ENCODE measurements around the gene SVIL.

Gene SVIL

GRCh38 chr10:29634105-29634504 lies 666 bp downstream of the SVIL start:
- H4K20me1 ChIP-seq (ENCODE audit: insufficient read depth, low read length, poor library complexity, severe bottlenecking): no peaks in the 10 kb centered on the region
- H3K9me3 ChIP-seq (ENCODE audit: insufficient read depth, low read depth, low read length): no peaks in the 10 kb centered on the region
- no peak overlapping the region for H2AFZ ChIP-seq (ENCODE audit: low read length)
- peaks cover 15% of the 10 kb centered on the region for H3K4me1 ChIP-seq (ENCODE audit: insufficient read depth, low read length, poor library complexity, severe bottlenecking)
- no peak for TF ChIP-seq EZH2phosphoT487 (IDR thresholded peaks at IDR 0.05; ENCODE audit: borderline replicate concordance)
- no peak for TF ChIP-seq CTCF (conservative IDR thresholded peaks at IDR 0.05; ENCODE audit: low read length)
- 0 out of 2 replicates have a peak, but pooled peaks cover 7% of the 10 kb centered on the region for H3K36me3 ChIP-seq (ENCODE audit: insufficient read depth, low read length)
- no peak overlapping the region for H3K9ac ChIP-seq (ENCODE audit: low read depth, low read length, poor library complexity, severe bottlenecking)
- no peaks in the 10 kb centered on the region for H3K27me3 ChIP-seq (ENCODE audit: insufficient read depth, low read length, poor library complexity, severe bottlenecking)
- no peaks in the 10 kb centered on the region for H3F3A ChIP-seq (ENCODE audit: low read depth)
- no peaks in the 10 kb centered on the region for H3K79me2 ChIP-seq (ENCODE audit: insufficient read depth, low read length)
- H3K4me3 ChIP-seq (ENCODE audit: low read length, poor library complexity, severe bottlenecking): no peak overlapping the region
- H3K9me2 ChIP-seq (replicated peaks; ENCODE audit: low read depth, low read length): no peaks in the 10 kb centered on the region
- H3K4me2 ChIP-seq (ENCODE audit: low read depth, low read length, poor library complexity, severe bottlenecking): no peak overlapping the region

- TF ChIP-seq CTCF (conservative IDR thresholded peaks at IDR 0.05; ENCODE audit: low read length): no peak
- no peak for TF ChIP-seq EZH2phosphoT487 (IDR thresholded peaks at IDR 0.05; ENCODE audit: borderline replicate concordance)
- H3K36me3 ChIP-seq (ENCODE audit: insufficient read depth, low read length): no peaks in the 10 kb centered on the region
- no peak overlapping the region for H3K4me2 ChIP-seq (ENCODE audit: low read depth, low read length, poor library complexity, severe bottlenecking)
- H3K4me3 ChIP-seq (ENCODE audit: low read length, poor library complexity, severe bottlenecking): no peak overlapping the region
- H3K9me2 ChIP-seq (replicated peaks; ENCODE audit: low read depth, low read length): no peaks in the 10 kb centered on the region
- H3K27me3 ChIP-seq (ENCODE audit: insufficient read depth, low read length, poor library complexity, severe bottlenecking): no peaks in the 10 kb centered on the region
- no peaks in the 10 kb centered on the region for H3F3A ChIP-seq (ENCODE audit: low read depth)
- H3K9ac ChIP-seq (ENCODE audit: low read depth, low read length, poor library complexity, severe bottlenecking): no peak overlapping the region
- no peaks in the 10 kb centered on the region for H3K9me3 ChIP-seq (ENCODE audit: insufficient read depth, low read depth, low read length)
- H4K20me1 ChIP-seq (ENCODE audit: insufficient read depth, low read length, poor library complexity, severe bottlenecking): no peaks in the 10 kb centered on the region
- no peak overlapping the region for H2AFZ ChIP-seq (ENCODE audit: low read length)
- peaks cover 9% of the 10 kb centered on the region for H3K4me1 ChIP-seq (ENCODE audit: insufficient read depth, low read length, poor library complexity, severe bottlenecking)
- no peaks in the 10 kb centered on the region for H3K79me2 ChIP-seq (ENCODE audit: insufficient read depth, low read length)
Observed at GRCh38 chr10:29631049-29631339, 3.8 kb downstream of the SVIL start.

GRCh38 chr10:29630205-29631048 lies 4.3 kb downstream of the SVIL start:
- no peaks in the 10 kb centered on the region for H3K9me2 ChIP-seq (replicated peaks; ENCODE audit: low read depth, low read length)
- TF ChIP-seq EZH2phosphoT487 (IDR thresholded peaks at IDR 0.05; ENCODE audit: borderline replicate concordance) (no peak), CTCF (conservative IDR thresholded peaks at IDR 0.05; ENCODE audit: low read length) (no peak)
- no peaks in the 10 kb centered on the region for H4K20me1 ChIP-seq (ENCODE audit: insufficient read depth, low read length, poor library complexity, severe bottlenecking)
- H3K79me2 ChIP-seq (ENCODE audit: insufficient read depth, low read length): no peaks in the 10 kb centered on the region
- no peaks in the 10 kb centered on the region for H3K9me3 ChIP-seq (ENCODE audit: insufficient read depth, low read depth, low read length)
- no peaks in the 10 kb centered on the region for H3K27me3 ChIP-seq (ENCODE audit: insufficient read depth, low read length, poor library complexity, severe bottlenecking)
- H3K4me1 ChIP-seq (ENCODE audit: insufficient read depth, low read length, poor library complexity, severe bottlenecking): peaks cover 4% of the 10 kb centered on the region
- no peak overlapping the region for H3K4me3 ChIP-seq (ENCODE audit: low read length, poor library complexity, severe bottlenecking)
- no peaks in the 10 kb centered on the region for H3K36me3 ChIP-seq (ENCODE audit: insufficient read depth, low read length)
- H3F3A ChIP-seq (ENCODE audit: low read depth): no peaks in the 10 kb centered on the region
- H3K4me2 ChIP-seq (ENCODE audit: low read depth, low read length, poor library complexity, severe bottlenecking): no peak overlapping the region
- no peak overlapping the region for H2AFZ ChIP-seq (ENCODE audit: low read length)
- H3K9ac ChIP-seq (ENCODE audit: low read depth, low read length, poor library complexity, severe bottlenecking): no peak overlapping the region
